Panc1 (cell line): ENCODE data around the gene KRT76.

Experiments
- CTCF ChIP-seq: fragments of 450-650 bp; IDR thresholded peaks from 2 replicates; pipeline ENCODE4 v1.5.1; 2017; ENCODE audit warnings: mild to moderate bottlenecking
- POLR2AphosphoS5 ChIP-seq: IDR thresholded peaks from 2 replicates; pipeline ENCODE4 v1.6.1; 2012; ENCODE audit warnings: mild to moderate bottlenecking, low read depth, low read length, moderate library complexity
- REST ChIP-seq, 2 experiments: IDR thresholded peaks; 2 replicates each; pipeline ENCODE4 v1.6.1; 2011 to 2012; ENCODE audit warnings: low read depth in 2 of 2, control low read depth in 1 of 2, low read length in 1 of 2, mild to moderate bottlenecking in 1 of 2, moderate library complexity in 1 of 2; ENCODE audit not compliant: insufficient read depth in 1 of 2
- SIN3A ChIP-seq: IDR thresholded peaks from 2 replicates; pipeline ENCODE4 v1.6.1; 2012; ENCODE audit warnings: low read depth, mild to moderate bottlenecking, low read length, moderate library complexity, borderline replicate concordance; ENCODE audit not compliant: insufficient read depth

GRCh38 chr12:52727037-52727436, 50.1 kb downstream of the KRT76 start:
- TF ChIP-seq CTCF (no peak), REST (IDR thresholded peaks at IDR 0.05; ENCODE audit: insufficient read depth in 1 of 2, low read depth in 2 of 2, low read length in 1 of 2) (no peak), POLR2AphosphoS5 (no peak), SIN3A (no peak)
